Hematopoietic multipotent progenitor cell treated with erythropoietin and hydrocortisone succinate and interleukin-3 and kit ligand, for 8 days (in vitro differentiated cells): ENCODE measurements around the gene RAD1.
"Not testable (repeated sequence)": the region's sequence is repeated elsewhere in the genome, so short reads cannot be mapped to it uniquely, and the experiment has no call there.

Source experiments
- DNase-seq: peaks from one replicate; pipeline ENCODE4 v3.0.0-alpha.2; 2015

Gene RAD1

GRCh38 chr5:34915139-34915855, at the start of gene RAD1, which contains the start of gene BRIX1:
RAD1 (minus strand) TSS chr5:34915504; CDS start chr5:34914892, 612 bp downstream.
BRIX1 (plus strand) TSS chr5:34915711; CDS start chr5:34915739, 28 bp downstream.
- peak; percentile 96 for DNase-seq

- DNase-seq: no peak
These were observed 44.0 kb upstream of the RAD1 start for GRCh38 chr5:34959323-34959722.

GRCh38 chr5:34957857-34958690, 42.8 kb upstream of the RAD1 start:
- DNase-seq: peak; percentile 44

GRCh38 chr5:34957321-34957720, 42.0 kb upstream of the RAD1 start:
- no peak for DNase-seq

GRCh38 chr5:34944460-34945047, 29.2 kb upstream of the RAD1 start:
- DNase-seq: no peak

- DNase-seq: no peak
These were observed 28.7 kb upstream of the RAD1 start for GRCh38 chr5:34944044-34944443.

- no peak for DNase-seq
These were observed 26.6 kb upstream of the RAD1 start for GRCh38 chr5:34941936-34942335.

GRCh38 chr5:34932947-34933346, 17.6 kb upstream of the RAD1 start:
- DNase-seq: no peak

- DNase-seq: no peak
These were observed 15.6 kb upstream of the RAD1 start for GRCh38 chr5:34930870-34931269.

GRCh38 chr5:34930462-34930844, 15.1 kb upstream of the RAD1 start:
- DNase-seq: peak; percentile 26

- peak; percentile 85 for DNase-seq
These were observed 14.6 kb upstream of the RAD1 start for GRCh38 chr5:34929720-34930461.

- DNase-seq: peak; percentile 96
These were observed 13.9 kb upstream of the RAD1 start, which contains the start of gene DNAJC21 for GRCh38 chr5:34929134-34929719. DNAJC21 (plus strand) TSS chr5:34929559; CDS start chr5:34929820, 261 bp downstream.

- DNase-seq: no peak
These were observed 13.0 kb upstream of the RAD1 start for GRCh38 chr5:34928267-34928666.

GRCh38 chr5:34927785-34928184, 12.5 kb upstream of the RAD1 start:
- no peak for DNase-seq

GRCh38 chr5:34926318-34926888, 11.1 kb upstream of the RAD1 start:
- no peak for DNase-seq

- DNase-seq: no peak
These were observed 9.1 kb upstream of the RAD1 start for GRCh38 chr5:34924462-34924765.

- DNase-seq: peak; percentile 85
These were observed 8.6 kb upstream of the RAD1 start for GRCh38 chr5:34923694-34924461.

GRCh38 chr5:34923256-34923655, 8.0 kb upstream of the RAD1 start:
- DNase-seq: not testable (repeated sequence)

GRCh38 chr5:34919077-34919476, 3.8 kb upstream of the RAD1 start:
- DNase-seq: peak; percentile 23

GRCh38 chr5:34918025-34918424, 2.7 kb upstream of the RAD1 start:
- DNase-seq: no peak

GRCh38 chr5:34916518-34916917, 1.2 kb upstream of the RAD1 start:
- DNase-seq: peak; percentile 45

- DNase-seq: no peak
These were observed 520 bp upstream of the RAD1 start for GRCh38 chr5:34915856-34916192.
